KMS-11 (cell line): ENCODE measurements around the gene GFER.

ENCODE experiments used
- H2AFZ ChIP-seq: fragments of 200-600 bp; sonication (generic); 2 replicates; pipeline ENCODE4 v1.6.1; 2016; ENCODE audit warnings: antibody characterized with exemption, mixed run types, low read depth
- H3K27ac ChIP-seq: fragments of 200-600 bp; sonication (generic); 2 replicates; pipeline ENCODE4 v1.6.1; 2016; ENCODE audit warnings: mild to moderate bottlenecking, mixed run types
- H3K27me3 ChIP-seq: fragments of 200-600 bp; sonication (generic); 2 replicates; pipeline ENCODE4 v1.6.1; 2017; ENCODE audit warnings: mild to moderate bottlenecking, low read depth, mixed run types, moderate library complexity; ENCODE audit not compliant: insufficient read depth
- H3K36me3 ChIP-seq: fragments of 200-600 bp; sonication (generic); 2 replicates; pipeline ENCODE4 v1.6.1; 2017; ENCODE audit warnings: mild to moderate bottlenecking, mixed run types; ENCODE audit not compliant: insufficient read depth
- H3K4me1 ChIP-seq: fragments of 200-600 bp; sonication (generic); 2 replicates; pipeline ENCODE4 v1.6.1; 2016; ENCODE audit warnings: mild to moderate bottlenecking, low read depth, mixed run types; ENCODE audit not compliant: poor library complexity, severe bottlenecking
- H3K4me2 ChIP-seq: fragments of 200-600 bp; sonication (generic); 2 replicates; pipeline ENCODE4 v1.7.0; 2016; ENCODE audit warnings: mild to moderate bottlenecking, mixed run types
- H3K4me3 ChIP-seq: fragments of 200-600 bp; sonication (generic); IDR thresholded peaks from 2 replicates; pipeline ENCODE4 v1.6.1; 2017; ENCODE audit warnings: low read depth, low read length, mixed read lengths; ENCODE audit not compliant: insufficient read depth
- H3K79me2 ChIP-seq: fragments of 200-600 bp; sonication (generic); 2 replicates; pipeline ENCODE4 v1.6.1; 2016; ENCODE audit warnings: low read depth, mixed run types; ENCODE audit not compliant: insufficient read depth
- H3K9ac ChIP-seq: fragments of 200-600 bp; sonication (generic); 2 replicates; pipeline ENCODE4 v1.6.1; 2016; ENCODE audit warnings: mild to moderate bottlenecking, mixed run types
- H4K20me1 ChIP-seq: fragments of 200-600 bp; sonication (generic); 2 replicates; pipeline ENCODE4 v1.6.1; 2016; ENCODE audit warnings: mild to moderate bottlenecking, mixed run types; ENCODE audit not compliant: insufficient read depth
- TF ChIP-seq, protein P1 (sequence below): fragments of 200-600 bp; sonication (generic); conservative IDR thresholded peaks from 2 replicates; pipeline ENCODE4 v1.6.1; 2017; ENCODE audit warnings: low read depth, mild to moderate bottlenecking, antibody characterized with exemption, low read length, moderate library complexity, mixed read lengths

Gene GFER

DNA sequence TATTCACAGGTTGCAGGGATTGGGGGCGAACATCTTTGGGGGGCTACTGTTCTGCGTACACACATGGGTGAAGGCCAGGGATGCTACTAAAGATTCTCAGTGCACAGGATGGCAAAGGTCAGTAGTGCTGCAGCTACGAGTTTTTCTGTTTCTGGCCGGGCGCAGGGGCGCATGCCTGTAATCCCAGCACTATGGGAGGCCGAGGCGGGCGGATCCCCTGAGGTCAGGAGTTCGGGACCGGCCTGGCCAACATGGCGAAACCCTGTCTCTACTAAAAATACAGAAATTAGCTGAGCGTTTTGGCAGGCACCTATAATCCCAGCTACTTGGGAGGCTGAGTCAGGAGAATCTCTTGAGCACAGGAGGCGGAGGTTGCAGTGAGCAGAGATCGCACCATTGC is 29.5 kb downstream of the GFER start:
- Histone ChIP-seq H3K9ac (no peak overlapping the region), H2AFZ (no peak overlapping the region), H3K27ac (no peak overlapping the region), H3K36me3 (no peaks in the 10 kb centered on the region), H3K4me1 (peaks cover 5% of the 10 kb centered on the region), H4K20me1 (0 out of 2 replicates have a peak, but pooled peaks cover under 1% of the 10 kb centered on the region), H3K4me2 (no peak overlapping the region), H3K27me3 (no peaks in the 10 kb centered on the region), H3K79me2 (peaks cover 9% of the 10 kb centered on the region), H3K4me3 (no peak overlapping the region)
- TF ChIP-seq, protein P1, sequence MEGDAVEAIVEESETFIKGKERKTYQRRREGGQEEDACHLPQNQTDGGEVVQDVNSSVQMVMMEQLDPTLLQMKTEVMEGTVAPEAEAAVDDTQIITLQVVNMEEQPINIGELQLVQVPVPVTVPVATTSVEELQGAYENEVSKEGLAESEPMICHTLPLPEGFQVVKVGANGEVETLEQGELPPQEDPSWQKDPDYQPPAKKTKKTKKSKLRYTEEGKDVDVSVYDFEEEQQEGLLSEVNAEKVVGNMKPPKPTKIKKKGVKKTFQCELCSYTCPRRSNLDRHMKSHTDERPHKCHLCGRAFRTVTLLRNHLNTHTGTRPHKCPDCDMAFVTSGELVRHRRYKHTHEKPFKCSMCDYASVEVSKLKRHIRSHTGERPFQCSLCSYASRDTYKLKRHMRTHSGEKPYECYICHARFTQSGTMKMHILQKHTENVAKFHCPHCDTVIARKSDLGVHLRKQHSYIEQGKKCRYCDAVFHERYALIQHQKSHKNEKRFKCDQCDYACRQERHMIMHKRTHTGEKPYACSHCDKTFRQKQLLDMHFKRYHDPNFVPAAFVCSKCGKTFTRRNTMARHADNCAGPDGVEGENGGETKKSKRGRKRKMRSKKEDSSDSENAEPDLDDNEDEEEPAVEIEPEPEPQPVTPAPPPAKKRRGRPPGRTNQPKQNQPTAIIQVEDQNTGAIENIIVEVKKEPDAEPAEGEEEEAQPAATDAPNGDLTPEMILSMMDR, result no peak

DNA sequence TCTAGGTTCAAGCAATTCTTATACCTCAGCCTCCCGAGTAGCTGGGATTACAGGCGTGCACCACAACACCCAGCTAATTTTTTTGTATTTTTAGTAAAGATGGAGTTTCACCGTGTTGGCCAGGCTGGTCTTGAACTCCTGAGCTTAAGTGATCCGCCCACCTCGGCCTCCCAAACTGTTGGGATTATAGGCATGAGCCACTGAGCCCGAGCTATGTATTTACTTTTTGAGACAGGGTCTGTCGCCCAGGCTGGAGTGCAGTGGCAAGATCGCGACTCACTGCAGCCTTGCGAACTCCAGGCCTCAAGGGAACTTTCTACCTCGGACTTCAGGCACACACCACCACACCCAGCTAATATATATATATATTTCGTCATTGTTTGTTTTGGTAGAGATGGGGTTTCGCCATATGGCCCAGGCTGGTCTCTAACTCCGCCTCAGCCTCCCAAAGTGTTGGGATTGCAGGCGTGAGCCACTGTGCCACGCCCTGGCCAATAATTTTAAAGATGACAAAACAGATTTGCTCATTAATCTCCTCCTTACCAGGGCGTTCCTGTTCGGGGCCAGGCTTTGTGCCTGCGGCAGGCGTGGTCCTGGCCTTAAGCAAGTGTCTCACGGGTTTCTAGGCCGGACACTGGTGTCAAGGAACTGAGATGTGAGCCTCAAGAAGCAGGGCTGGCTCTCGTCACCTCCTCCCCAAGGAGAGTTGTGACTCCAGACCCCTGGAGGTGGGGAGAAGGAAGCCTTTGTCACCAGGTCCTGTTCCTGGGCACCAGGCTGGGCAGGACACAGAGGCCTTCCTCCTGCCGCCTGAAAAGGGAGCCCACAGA is 31.3 kb downstream of the GFER start:
- H3K4me1 ChIP-seq, result peaks cover 5% of the 10 kb centered on the region
- H3K79me2 ChIP-seq, result no peaks in the 10 kb centered on the region
- TF ChIP-seq, protein P1, result no peak
- H3K4me3 ChIP-seq, result no peak overlapping the region
- H3K9ac ChIP-seq, result no peak overlapping the region
- no peaks in the 10 kb centered on the region for H3K36me3 ChIP-seq
- no peak overlapping the region for H2AFZ ChIP-seq
- no peak overlapping the region for H3K4me2 ChIP-seq
- no peaks in the 10 kb centered on the region; the same call in 1 of the 2 replicates for H3K27me3 ChIP-seq
- no peak overlapping the region for H3K27ac ChIP-seq
- H4K20me1 ChIP-seq, result no peaks in the 10 kb centered on the region

DNA sequence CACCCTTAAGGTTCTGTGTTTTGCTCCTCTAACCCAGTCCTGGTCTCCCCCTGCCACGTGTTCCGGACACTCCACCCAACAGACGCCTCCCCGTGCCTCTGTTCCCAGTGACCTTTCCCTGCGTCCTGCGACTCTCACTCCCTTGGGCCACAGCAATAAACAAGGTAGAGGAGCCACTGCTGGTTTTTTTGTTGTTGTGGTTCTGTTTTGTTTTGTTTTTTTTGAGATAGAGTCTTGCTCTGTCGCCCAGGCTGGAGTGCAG is 31.9 kb downstream of the GFER start:
- no peak overlapping the region for H3K4me2 ChIP-seq
- H3K36me3 ChIP-seq, result no peaks in the 10 kb centered on the region
- TF ChIP-seq, protein P1, result no peak
- no peaks in the 10 kb centered on the region for H4K20me1 ChIP-seq
- H3K27ac ChIP-seq, result no peak overlapping the region
- H3K4me3 ChIP-seq, result no peak overlapping the region
- H3K9ac ChIP-seq, result no peak overlapping the region
- peaks cover 1% of the 10 kb centered on the region; the same call in 1 of the 2 replicates for H3K27me3 ChIP-seq
- H3K4me1 ChIP-seq, result no peaks in the 10 kb centered on the region
- H3K79me2 ChIP-seq, result no peaks in the 10 kb centered on the region
- H2AFZ ChIP-seq, result no peak overlapping the region

DNA sequence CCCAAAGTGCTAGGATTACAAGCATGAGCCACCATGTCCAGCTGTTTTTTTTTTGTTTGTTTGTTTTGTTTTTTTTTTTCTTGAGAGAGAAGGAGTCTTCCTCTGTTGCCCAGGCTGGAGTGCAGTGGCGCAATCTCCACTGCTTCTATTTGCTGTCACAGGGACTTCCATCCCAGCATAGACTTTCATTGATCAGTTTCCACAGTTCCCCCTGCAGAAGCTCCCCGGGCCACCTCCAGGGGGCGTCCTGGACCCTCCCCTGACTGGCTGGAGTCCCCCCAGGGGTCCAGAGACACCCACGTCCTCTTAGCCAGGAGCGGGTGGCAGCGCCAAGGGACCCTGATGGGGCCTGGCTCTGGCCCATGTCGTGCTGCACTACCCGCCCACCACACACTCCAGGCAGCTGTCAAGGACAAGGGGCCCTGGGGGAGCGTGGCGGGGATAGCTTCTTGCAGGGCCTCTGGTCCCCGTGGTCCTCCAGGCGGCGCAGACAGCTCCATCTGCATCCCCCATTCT is 32.5 kb downstream of the GFER start:
- Histone ChIP-seq H2AFZ (no peak overlapping the region), H3K27me3 (peaks cover 7% of the 10 kb centered on the region; the same call in 1 of the 2 replicates), H4K20me1 (no peaks in the 10 kb centered on the region), H3K4me2 (no peak overlapping the region), H3K9ac (no peak overlapping the region), H3K4me3 (no peak overlapping the region), H3K27ac (no peak overlapping the region), H3K79me2 (no peaks in the 10 kb centered on the region), H3K4me1 (no peaks in the 10 kb centered on the region), H3K36me3 (no peaks in the 10 kb centered on the region)
- TF ChIP-seq, protein P1, result peak; percentile 51
